Kidney (tissue), 14 donors: ENCODE measurements around the gene MUL1. TPM values are rescaled to one million over a fixed set of nuclear protein-coding genes. Genes with fewer than 3 reads are reported as not detected.

Experiments used
- DNase-seq, 5 donors: peaks; one replicate each; pipeline ENCODE4 v3.0.0-alpha.2; 2013 to 2020
- FAIRE-seq: peaks from 2 replicates; lab custom pipeline; 2012; peaks lifted over from hg19 to GRCh38; lab: Jason Lieb, UNC
- H3K27ac ChIP-seq, 2 donors: one replicate each; pipeline ENCODE4 v1.7.0; 2013; ENCODE audit warnings: low read depth in 2 of 2, low read length in 2 of 2, inconsistent platforms in 1 of 2
- H3K27me3 ChIP-seq: one replicate; pipeline ENCODE4 v1.7.1; 2013; ENCODE audit warnings: low read length, inconsistent platforms; ENCODE audit not compliant: control insufficient read depth, insufficient read depth
- H3K36me3 ChIP-seq, 3 donors: one replicate each; pipeline versions ENCODE4 v1.7.0 to v1.7.1; 2013; ENCODE audit warnings: low read length in 3 of 3, control low read depth in 1 of 3, inconsistent platforms in 1 of 3; ENCODE audit not compliant: insufficient read depth in 3 of 3, control insufficient read depth in 2 of 3
- H3K4me1 ChIP-seq, 3 donors: one replicate each; pipeline versions ENCODE4 v1.7.0 to v1.7.1; 2013; ENCODE audit warnings: low read length in 3 of 3, inconsistent platforms in 1 of 3, low read depth in 1 of 3; ENCODE audit not compliant: control insufficient read depth in 2 of 3, insufficient read depth in 2 of 3
- H3K4me3 ChIP-seq, 3 donors: one replicate each; pipeline versions ENCODE4 v1.7.0 to v1.8.1; 2013; ENCODE audit warnings: low read length in 3 of 3, control low read depth in 1 of 3, inconsistent platforms in 1 of 3
- H3K9ac ChIP-seq, 3 donors: one replicate each; pipeline versions ENCODE4 v1.7.0 to v1.7.1; 2013; ENCODE audit warnings: low read length in 3 of 3, control low read depth in 1 of 3, inconsistent platforms in 1 of 3
- H3K9me3 ChIP-seq, 3 donors: one replicate each; pipeline versions ENCODE4 v1.7.0 to v1.7.1; 2013; ENCODE audit warnings: low read length in 3 of 3, control low read depth in 1 of 3, inconsistent platforms in 1 of 3; ENCODE audit not compliant: control insufficient read depth in 2 of 3, insufficient read depth in 1 of 3
- CTCF ChIP-seq: IDR thresholded peaks from 3 replicates; pipeline ENCODE4 v1.5.1; 2012; ENCODE audit warnings: mild to moderate bottlenecking, moderate library complexity, borderline replicate concordance; ENCODE audit not compliant: insufficient read depth; ENCODE audit errors: extremely low read depth
- intact Hi-C: fragments of 100-400 bp; cut with DNase I; formaldehyde crosslinking; loops from one replicate; pipeline ENCODE4 v1.11.1; 2022
- polyA plus RNA-seq: library from polyadenylated mRNA; stranded (reverse); fragments of 350-450 nt; fragmentation: Illumina TruSeq; extraction: RNeasy Lipid Tissue Mini Kit (QIAGEN cat#74804); gene quantifications from one replicate; pipeline ENCODE4 v1.2.3, GENCODE V29; 2014; ENCODE audit warnings: low read depth, low replicate concordance; ENCODE audit not compliant: insufficient read depth
- total RNA-seq: library from RNA; stranded (reverse); fragmentation: NEBNext Ultra II Directional; extraction: Animal tissue kit (Norgen Biotek cat#: 25700); gene quantifications from one replicate; pipeline ENCODE4 v1.2.1, GENCODE V29; 2021
- donor health status: control.
- donor health status: control.
- donor health status: control.
- donor health status: control.
- donor health status: control.
- donor health status: DM: yes; HTN: yes; CAD: no.
- donor health status: Normal renal cell carcinoma (clear cell type).

Gene MUL1
- total and polyA plus RNA-seq, 2 donors from 2014 or later: 33.0 to 40.0 TPM

GRCh38 chr1:20481643-20482498, 26.1 kb downstream of the MUL1 start:
- H3K4me1 ChIP-seq: peaks cover 10 to 46% (median 33%) of the 10 kb centered on the region in 3 donors
- intact Hi-C loops: no loop called here
- peak overlapping the region in 1 of 3 donors; percentile 1 for H3K4me3 ChIP-seq
- H3K9me3 ChIP-seq: no peaks in the 10 kb centered on the region
- H3K9ac ChIP-seq: peak overlapping the region in 1 of 3 donors; percentile 24
- H3K27ac ChIP-seq: peak overlapping the region; percentile 82 to 89
- FAIRE-seq (no peak), DNase-seq (no peak)
- TF ChIP-seq CTCF: no peak
- no peaks in the 10 kb centered on the region for H3K36me3 ChIP-seq
- H3K27me3 ChIP-seq: no peaks in the 10 kb centered on the region

- H3K4me3 ChIP-seq: peak overlapping the region in 1 of 3 donors; percentile 2
- intact Hi-C loops: no loop called here
- no peaks in the 10 kb centered on the region for H3K27me3 ChIP-seq
- peak overlapping the region; percentile 82 to 89 for H3K27ac ChIP-seq
- DNase-seq (peak in 4 of 5 donors; percentile 39 to 69 (median 56)), FAIRE-seq (no peak)
- peaks cover 14 to 49% (median 37%) of the 10 kb centered on the region in 3 donors for H3K4me1 ChIP-seq
- peak overlapping the region in 2 of 3 donors; percentile 24 to 35 for H3K9ac ChIP-seq
- H3K9me3 ChIP-seq: no peaks in the 10 kb centered on the region
- no peak for TF ChIP-seq CTCF
- H3K36me3 ChIP-seq: no peaks in the 10 kb centered on the region
Measured at GRCh38 chr1:20480951-20481617, 26.9 kb downstream of the MUL1 start.

GRCh38 chr1:20480243-20480944, 27.6 kb downstream of the MUL1 start:
- no peaks in the 10 kb centered on the region for H3K9me3 ChIP-seq
- H3K36me3 ChIP-seq: no peaks in the 10 kb centered on the region
- intact Hi-C loops: no loop called here
- FAIRE-seq: no peak
- peak in 4 of 5 donors; percentile 64 to 81 (median 70) for DNase-seq
- peak overlapping the region in 1 of 3 donors; percentile 14 for H3K4me3 ChIP-seq
- H3K4me1 ChIP-seq: peaks cover 14 to 52% (median 44%) of the 10 kb centered on the region in 3 donors
- H3K9ac ChIP-seq: peak overlapping the region in 1 of 3 donors; percentile 35
- H3K27ac ChIP-seq: peak overlapping the region; percentile 82 to 89
- TF ChIP-seq CTCF: no peak
- no peaks in the 10 kb centered on the region for H3K27me3 ChIP-seq
